EH (cell line): Measurements from ENCODE around the gene TNS3.
A peak's percentile ranks its signal among the peaks of the same experiment; 100 is the strongest.

ENCODE experiments used
- DNase-seq: peaks from one replicate; pipeline ENCODE4 v3.0.0-alpha.2; 2015; ENCODE audit warnings: low read depth

The TNS3 gene

GRCh38 chr7:47347346-47347745 is 234.6 kb downstream of the TNS3 start:
- DNase-seq, result no peak

DNA sequence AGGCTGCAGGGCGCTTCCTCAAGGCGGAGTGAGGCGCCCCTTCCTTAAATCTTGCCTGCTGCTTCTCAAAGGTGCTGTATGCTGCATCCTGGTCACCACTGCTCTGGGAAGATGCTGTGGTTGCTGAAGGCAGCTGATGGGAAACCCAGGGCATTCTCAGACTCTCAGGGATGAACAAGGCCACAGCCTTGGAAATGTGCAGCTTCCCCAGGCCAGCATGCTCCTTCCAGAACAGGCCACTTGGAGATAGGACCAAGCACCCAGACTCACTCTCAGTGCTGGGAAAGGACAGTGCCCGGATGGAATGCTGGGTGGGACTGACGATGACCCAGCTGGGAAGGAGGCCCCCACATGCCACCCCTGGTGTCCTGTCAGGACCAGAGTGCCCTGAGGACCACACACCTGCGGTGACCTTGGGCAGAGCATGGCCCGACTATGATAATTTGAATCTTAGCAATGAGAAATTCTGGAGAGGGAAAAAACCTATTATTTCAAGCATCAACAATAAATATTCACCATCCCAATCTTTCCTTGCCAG is 235.5 kb downstream of the TNS3 start:
- no peak for DNase-seq

- no peak for DNase-seq
Measured at GRCh38 chr7:47345857-47346298, 236.0 kb downstream of the TNS3 start.

- DNase-seq, result no peak
Measured at GRCh38 chr7:47344171-47344955, 237.5 kb downstream of the TNS3 start.

DNA sequence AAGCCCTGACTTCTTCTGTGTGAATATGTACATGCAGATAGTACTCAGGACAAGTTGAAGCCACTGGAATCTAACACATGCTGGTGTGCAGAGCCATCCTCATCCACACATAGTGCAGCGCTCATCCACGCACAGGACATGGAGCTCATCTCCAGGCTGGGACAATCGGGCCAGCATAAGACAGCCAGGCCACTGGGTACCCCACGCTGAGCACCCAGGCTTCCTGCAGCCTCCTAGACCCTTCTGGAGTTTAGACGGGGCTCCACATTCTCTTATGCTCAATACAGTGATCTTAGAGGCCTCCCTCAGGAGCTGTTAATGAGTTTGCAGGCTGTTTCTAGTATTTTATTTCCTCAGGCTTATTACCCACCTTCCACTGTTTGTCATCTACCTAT is 238.9 kb downstream of the TNS3 start:
- DNase-seq, result no peak

DNA sequence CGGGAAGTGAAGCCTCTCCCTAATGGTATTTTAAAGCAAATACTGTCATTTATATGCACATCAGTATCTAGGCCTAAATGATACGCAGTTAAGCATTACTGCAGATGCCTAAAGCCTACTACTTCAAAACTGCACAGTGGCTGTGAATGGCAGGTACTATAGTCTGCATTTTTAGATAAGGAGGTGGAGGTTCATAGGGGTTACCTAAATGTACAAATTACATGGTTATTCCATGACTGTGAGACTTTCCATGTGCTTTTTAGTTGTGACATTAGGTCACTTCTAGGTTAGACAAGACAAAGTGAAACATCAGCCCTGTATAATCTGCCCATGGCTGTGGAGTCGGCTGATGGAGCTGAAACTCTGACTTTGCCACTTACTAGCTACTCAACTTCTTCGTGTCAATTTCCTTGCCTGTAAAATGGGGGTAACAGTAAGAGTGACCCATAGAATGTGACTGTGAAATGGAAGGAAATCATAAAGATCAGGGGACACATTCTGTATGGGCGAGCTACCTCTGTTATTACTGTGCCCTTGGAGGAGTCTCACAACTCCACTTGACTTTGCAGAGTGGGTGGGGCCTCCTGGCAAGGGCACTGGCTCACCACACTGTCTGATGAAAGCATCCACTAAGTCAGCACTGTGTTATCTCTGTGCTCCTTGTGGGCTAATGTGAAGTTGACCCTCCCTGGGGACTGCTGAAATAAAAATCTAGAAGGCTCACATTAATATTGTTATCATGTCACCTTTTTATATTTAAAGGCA is 239.4 kb downstream of the TNS3 start:
- DNase-seq, result no peak

GRCh38 chr7:47340517-47340916 is 241.4 kb downstream of the TNS3 start:
- DNase-seq, result no peak

DNA sequence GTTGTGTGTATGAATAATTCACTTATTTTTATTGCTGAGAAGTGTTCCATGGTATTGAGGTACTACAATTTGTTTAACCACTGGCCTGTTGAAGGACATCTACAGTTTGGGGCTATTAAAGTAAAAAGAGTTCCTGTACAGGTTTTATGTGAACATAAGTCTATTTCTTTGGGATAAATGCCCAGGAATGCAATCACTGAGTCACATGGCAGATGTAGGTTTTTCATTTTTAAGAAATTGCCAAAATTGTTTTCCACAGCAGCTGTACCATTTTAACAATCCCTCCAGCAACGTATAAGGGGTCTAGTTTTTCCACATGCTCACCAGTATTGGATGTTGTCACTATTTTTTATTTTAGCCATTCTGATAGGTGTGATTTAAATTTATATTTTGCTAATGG is 243.9 kb downstream of the TNS3 start:
- DNase-seq, result peak; percentile 42

GRCh38 chr7:47337531-47337930 is 244.4 kb downstream of the TNS3 start:
- peak; percentile 20 for DNase-seq

DNA sequence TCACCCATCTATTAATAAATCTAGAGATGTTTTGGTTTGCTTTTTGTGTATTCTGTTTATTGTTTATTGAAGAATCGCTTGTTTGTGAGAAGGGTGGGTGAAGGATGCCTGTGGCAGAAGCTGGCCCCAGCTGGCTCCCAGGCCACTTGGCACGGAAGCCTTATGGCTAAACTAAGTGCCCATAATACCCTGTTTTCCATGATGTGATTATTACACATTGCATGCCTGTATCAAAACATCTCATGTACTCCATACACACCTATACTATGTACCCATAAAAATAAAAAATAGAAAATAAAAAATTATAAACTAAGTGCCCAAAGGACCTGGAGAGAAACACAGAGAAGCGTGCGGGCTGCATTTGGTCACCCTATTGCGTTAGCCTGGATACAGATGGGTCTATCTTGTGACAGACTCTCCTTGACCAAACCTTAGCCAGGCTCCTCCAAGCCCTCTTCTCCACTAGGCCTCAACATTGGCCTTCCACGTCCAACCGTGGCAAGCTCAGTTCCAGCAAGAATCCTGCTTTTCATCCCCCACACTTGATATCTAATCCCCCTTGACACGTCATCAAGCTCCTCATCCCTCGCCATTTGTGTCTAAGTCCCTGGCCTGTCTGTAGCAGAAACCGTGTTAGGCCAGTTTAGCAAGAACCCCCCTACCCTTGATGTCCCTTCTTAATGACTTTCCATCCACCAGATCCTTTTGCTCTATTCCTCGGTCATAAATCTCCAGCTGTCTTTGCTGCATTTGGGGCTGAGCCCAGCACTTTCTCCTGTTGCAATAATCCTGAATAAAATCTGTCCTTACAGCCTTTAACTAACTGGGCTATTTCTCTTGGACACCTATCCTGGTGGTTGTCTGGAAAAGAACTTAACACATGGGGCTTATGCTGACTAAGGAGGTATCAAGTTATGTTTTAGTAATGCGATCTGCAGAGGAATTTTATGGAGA is 245.2 kb downstream of the TNS3 start:
- no peak for DNase-seq

DNA sequence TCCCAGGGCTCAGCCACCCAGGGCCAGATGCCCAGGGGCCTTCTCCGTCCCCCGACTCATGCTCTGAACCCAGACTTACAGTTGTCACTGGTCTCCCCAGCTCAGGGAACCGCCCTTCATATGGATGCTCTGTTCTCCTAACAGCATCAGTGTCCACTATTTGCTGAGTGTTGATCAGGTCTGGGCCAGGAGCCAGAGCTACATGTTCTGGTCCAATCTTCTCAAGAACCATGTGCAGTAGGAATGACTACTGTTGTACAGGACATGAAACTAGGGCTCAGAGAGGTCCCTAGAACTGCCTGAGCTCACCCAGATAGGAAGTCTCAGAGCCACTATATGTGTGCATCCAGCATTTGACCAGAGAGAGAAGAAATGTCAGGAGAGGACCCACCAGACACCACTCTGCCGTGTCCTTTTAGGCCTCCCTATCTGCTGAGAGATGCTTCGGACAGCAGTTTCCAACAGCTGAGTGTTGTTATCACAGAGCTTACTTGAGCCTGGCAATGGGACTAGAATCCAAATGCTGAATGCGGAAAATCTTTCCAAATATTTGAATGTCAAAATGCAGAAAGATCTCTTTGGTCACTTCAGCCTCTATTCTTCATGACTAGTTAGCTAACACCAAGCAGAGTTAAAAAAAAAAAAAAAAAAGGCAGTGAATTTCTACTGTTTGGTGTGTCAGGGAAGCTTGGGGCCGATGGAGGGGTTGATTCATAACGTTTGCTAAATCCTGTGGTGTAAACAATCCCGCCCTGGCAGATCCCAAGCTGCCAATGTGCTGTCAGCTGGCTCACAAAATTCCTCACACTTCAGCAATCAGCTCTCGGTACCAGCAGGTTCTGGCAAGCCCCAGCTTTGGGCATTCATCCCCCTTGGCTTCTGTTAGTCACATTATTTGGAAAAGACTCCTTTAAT is 246.1 kb downstream of the TNS3 start:
- peak; percentile 69 for DNase-seq

- DNase-seq, result no peak
Measured at GRCh38 chr7:47335071-47335470, 246.8 kb downstream of the TNS3 start.

- DNase-seq, result no peak
Measured at GRCh38 chr7:47333959-47334358, 248.0 kb downstream of the TNS3 start.

- no peak for DNase-seq
Measured at GRCh38 chr7:47333554-47333887, 248.4 kb downstream of the TNS3 start.

DNA sequence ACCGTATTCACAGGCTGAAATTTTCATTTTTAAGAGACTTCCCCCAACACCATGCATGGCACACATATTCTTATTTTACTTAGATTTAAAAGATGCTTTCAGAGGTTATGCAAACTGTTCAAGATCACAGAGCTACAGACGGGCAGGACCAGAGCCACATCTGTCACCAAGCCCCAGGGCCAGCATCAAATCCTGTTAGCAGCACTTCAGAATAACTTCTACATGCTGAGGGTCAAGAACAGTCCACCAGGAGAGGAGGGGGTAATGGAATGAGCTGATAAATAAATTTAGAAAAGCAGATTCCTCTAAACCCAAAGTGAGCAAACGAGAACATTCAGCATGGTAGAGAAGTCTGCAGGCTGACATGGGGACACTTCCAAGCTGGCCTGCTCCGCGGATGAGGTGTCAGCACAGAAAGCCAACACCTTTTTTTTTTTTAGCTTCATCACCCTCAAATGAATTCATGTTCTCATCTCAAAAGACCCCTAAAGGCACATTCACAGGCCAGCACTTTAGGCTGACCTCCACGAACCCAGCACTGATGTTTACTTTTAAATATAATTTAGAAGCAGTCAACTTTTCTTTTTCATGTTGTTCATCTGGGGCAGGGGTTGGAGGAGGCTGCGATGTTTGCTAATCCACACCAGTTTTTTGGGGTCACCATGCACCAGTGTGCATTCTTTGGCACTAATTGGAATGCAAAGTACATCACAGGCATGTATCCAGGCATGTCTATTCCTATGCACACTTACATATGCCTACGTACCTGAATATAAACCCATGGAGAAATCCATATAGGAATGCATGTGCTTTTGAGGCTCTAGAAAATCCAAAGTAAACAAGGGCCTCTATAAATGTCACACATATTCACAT is 249.0 kb downstream of the TNS3 start:
- peak; percentile 53 for DNase-seq

- DNase-seq, result no peak
Measured at GRCh38 chr7:47332213-47332612, 249.7 kb downstream of the TNS3 start.

DNA sequence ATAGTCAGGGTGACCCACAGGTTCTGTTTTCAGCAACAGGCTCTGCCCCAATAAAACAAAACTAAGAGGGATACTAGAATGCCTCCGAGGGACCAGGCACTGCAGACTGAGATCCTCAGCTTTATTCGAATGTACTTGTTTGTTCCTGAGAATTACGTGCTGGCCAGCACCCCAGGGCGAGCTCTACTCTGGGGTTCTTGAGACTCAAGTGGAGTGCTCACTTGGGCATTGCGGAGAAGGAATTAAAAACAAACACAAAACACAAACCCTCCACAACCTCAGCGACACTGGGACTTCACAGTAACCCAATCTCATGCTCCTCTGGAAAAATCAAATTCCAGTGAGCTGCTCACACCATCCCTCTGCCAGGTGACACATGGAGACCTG is 250.7 kb downstream of the TNS3 start:
- DNase-seq, result no peak

- DNase-seq, result no peak
Measured at GRCh38 chr7:47330561-47331178, 251.2 kb downstream of the TNS3 start.

DNA sequence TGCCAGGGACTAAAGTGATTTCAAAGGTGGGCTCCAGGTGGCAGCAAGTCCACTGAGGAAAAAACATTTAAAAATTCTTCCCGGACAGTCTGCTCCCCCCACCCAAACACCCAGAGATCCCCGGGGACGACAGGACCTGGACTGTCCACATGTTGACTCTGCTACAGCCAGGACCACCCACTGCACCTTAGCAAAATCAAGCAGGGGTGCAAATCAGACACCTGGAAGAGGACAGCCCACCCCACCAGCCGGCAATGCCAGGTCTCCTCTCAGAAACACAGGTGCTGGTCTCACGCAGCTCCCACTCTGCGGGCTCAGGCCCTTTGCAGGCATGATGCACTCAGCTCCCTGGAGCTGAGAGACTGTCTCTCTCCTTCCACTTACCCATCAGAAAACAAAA is 251.9 kb downstream of the TNS3 start:
- DNase-seq, result no peak
